Ovary (tissue), 3 donors: ENCODE results near the gene SFXN1.

Source experiments
- EP300 ChIP-seq: sonication (generic); formaldehyde crosslinking; IDR thresholded peaks from one replicate; pipeline ENCODE4 v1.6.1; 2017; ENCODE audit warnings: antibody characterized with exemption
- TF ChIP-seq, protein P1 (sequence below), 3 donors: fragments of 450-650 bp in 2 of 3; fragments of 200-600 bp in 1 of 3; IDR thresholded peaks; one replicate each; pipeline versions ENCODE4 v1.5.1 to v1.8.0; 2016 to 2022; ENCODE audit warnings: antibody characterized with exemption in 3 of 3, mild to moderate bottlenecking in 1 of 3
- donor health status: DM: no; HTN: no; CAD: no.

DNA sequence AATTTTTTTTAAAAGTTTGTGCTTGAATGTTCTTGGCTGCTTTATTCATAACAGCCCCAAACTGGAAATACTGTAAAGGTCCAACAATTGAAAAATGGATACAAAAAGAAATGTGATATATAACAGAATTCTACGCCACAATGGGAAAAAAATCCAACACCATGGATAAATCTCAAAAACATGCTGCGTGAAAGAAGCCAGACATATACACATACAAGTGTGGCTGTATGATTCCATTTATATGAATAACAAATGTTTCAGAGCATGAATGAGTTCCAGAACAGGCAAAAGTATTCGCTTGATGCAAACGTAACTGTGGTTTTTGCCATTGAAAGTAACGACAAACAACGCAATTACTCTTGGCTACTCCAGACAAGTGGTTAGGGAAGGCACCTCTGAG is 7.2 kb upstream of the SFXN1 start:
- TF ChIP-seq, protein P1, sequence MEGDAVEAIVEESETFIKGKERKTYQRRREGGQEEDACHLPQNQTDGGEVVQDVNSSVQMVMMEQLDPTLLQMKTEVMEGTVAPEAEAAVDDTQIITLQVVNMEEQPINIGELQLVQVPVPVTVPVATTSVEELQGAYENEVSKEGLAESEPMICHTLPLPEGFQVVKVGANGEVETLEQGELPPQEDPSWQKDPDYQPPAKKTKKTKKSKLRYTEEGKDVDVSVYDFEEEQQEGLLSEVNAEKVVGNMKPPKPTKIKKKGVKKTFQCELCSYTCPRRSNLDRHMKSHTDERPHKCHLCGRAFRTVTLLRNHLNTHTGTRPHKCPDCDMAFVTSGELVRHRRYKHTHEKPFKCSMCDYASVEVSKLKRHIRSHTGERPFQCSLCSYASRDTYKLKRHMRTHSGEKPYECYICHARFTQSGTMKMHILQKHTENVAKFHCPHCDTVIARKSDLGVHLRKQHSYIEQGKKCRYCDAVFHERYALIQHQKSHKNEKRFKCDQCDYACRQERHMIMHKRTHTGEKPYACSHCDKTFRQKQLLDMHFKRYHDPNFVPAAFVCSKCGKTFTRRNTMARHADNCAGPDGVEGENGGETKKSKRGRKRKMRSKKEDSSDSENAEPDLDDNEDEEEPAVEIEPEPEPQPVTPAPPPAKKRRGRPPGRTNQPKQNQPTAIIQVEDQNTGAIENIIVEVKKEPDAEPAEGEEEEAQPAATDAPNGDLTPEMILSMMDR (IDR thresholded peaks at IDR 0.05) = no peak
- TF ChIP-seq EP300 = no peak
